NCI-H82 (cell line): ENCODE data around the gene GALNT1.

Experiments used
- DNase-seq: peaks from one replicate; lab custom pipeline; 2025; lab: John Stamatoyannopoulos, UW

The GALNT1 gene

DNA sequence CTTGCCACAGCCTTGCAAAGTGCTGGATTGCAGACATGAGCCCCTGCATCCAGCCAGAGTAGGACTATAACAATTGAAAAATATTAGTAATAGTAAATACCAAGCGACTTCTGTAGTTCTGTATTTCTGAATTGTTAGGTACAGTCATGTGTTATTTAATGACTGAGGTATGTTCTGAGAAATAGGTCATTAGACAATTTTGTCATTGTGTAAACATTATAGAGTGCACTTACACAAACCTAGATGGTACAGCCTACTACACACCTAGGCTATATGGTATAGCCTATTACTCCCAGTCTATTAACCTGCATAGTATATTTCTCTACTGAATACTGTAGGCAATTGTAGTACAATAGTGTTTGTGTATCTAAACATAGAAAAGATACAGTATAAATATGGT lies 92.1 kb downstream of the GALNT1 start:
- DNase-seq: no peak

DNA sequence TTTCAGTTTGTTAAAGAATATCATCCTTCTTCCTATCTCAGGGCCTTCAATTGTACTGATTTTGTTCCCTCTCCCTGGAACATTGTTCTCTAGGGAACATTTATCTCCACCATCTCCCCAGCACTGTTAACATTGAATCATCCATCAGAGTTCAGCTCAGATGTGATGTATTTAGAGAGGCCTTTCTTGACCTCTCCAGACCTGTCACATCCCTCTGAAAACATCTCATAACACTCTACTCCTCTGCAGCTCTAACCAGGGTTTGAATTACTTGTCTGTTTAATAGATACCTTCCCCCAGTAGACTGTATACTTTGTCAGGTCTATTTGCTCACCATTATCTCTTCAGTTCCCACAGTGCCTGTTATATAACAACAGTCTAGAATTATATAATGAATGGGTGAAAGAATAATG lies 98.6 kb downstream of the GALNT1 start:
- DNase-seq: no peak

DNA sequence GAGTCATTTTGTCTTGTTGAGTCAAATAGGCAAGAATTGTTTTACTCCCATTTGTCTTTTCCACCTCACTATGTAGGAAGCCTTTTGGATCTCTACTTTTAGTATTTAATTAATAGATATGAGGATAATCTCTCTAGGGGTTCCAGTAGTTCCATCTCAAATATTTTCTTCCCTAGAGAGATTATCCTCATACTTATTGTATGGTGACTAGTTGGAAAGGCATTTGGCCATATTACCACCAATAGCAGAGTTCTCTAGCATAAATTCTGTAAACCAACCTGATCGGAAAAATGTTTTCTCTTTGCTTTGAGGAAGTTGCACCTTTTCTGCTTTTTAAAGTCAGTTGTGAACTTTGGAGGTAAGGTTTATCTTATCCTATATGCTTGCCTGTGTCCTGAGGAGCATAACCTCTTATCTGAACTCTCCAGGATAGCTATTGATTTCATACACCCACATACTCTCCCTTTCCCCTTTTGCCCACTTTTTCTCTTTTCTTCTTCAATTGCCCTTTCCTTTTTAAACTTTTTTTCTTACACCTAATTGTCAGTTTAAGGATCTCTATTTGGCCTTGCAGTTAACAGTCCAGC lies 100.8 kb downstream of the GALNT1 start:
- no peak for DNase-seq

- no peak for DNase-seq
These were observed 101.5 kb downstream of the GALNT1 start for GRCh38 chr18:35683021-35683420.

- DNase-seq: no peak
These were observed 107.2 kb downstream of the GALNT1 start for GRCh38 chr18:35688757-35689156.

GRCh38 chr18:35689728-35690127 lies 108.2 kb downstream of the GALNT1 start:
- DNase-seq: no peak

GRCh38 chr18:35691625-35692024 lies 110.1 kb downstream of the GALNT1 start:
- no peak for DNase-seq

- no peak for DNase-seq
These were observed 111.3 kb downstream of the GALNT1 start for GRCh38 chr18:35692866-35693265.

DNA sequence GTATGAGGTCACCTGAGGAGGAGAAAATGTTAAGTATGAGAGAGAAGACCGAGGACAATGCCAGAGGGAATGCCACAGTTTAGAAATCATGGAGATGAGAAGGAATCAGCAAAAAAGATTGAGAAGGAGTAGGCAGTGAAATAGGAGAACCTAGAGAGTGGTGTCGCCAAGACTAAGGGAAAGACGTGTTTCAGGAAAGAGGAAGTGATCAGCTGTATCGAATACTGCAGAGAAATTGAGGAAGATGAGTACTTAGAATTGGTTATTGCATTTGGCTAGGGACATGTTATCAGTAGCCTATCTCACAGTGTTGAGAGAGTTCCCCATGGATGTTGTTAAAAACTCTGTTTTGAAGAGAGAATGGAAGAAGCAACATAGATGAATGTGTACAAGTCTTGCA lies 112.3 kb downstream of the GALNT1 start:
- DNase-seq: no peak

DNA sequence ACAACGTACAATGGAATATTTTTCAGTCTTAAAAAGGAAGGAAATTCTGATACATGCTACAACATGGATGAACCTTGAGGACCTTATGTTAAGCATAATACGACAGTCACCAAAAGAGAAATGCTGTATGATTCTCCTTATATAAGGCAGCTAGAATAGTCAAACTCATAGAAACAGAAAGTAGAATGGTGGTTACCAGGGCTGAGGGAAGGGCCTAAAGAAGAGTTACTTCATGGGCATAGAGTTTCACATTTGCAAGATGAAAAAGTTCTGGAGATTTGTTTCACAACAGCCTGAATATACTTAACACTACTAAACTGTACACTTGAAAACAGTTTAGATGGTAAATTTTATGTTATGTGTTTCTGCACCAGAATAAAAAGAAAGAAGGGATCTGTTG lies 113.3 kb downstream of the GALNT1 start:
- DNase-seq: no peak

DNA sequence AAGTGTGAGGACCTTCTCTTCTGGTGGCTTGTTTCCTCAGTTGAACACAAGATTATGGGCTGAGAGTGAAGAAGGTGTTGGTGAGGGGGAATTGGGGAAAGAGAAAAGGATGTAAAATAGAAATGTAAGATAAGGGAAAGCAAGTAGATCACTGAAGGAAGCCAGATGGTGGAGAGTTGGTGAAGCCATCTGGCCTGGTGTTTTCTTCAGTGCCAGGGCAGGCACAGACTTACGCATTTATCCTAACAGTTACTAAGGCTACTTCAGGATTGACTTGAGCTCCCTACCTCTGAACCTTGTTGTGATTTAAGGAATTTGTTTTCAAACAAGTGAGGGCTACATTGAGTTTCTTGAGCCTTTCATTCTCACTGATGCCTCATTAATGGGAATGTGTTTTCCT lies 113.8 kb downstream of the GALNT1 start:
- peak; percentile 38 for DNase-seq

- DNase-seq: peak; percentile 56
These were observed 114.3 kb downstream of the GALNT1 start for GRCh38 chr18:35695803-35696202.

GRCh38 chr18:35696307-35696706 lies 114.8 kb downstream of the GALNT1 start:
- no peak for DNase-seq

GRCh38 chr18:35697869-35698268 lies 116.3 kb downstream of the GALNT1 start:
- DNase-seq: no peak

GRCh38 chr18:35703043-35703688 lies 121.6 kb downstream of the GALNT1 start:
- no peak for DNase-seq

DNA sequence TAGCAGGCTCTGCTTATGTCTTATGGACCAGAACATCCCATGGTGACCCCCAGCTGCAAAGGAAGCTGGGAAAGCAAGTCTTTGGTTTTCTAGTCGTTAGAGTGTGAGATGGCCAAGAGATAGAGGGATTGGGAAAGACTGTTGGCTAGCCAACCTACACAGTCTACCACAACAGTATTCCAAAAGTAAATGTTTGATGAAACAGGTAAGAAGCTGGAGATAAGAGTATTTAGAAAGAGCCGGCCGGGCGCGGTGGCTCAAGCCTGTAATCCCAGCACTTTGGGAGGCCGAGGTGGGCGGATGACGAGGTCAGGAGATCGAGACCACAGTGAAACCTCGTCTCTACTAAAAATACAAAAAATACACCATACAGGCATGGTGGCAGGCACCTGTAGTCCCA lies 124.4 kb downstream of the GALNT1 start:
- DNase-seq: no peak

- no peak for DNase-seq
These were observed 125.7 kb downstream of the GALNT1 start for GRCh38 chr18:35707247-35707646.

- DNase-seq: no peak
These were observed 126.1 kb downstream of the GALNT1 start for GRCh38 chr18:35707674-35708073.

GRCh38 chr18:35710581-35710980 lies 129.0 kb downstream of the GALNT1 start:
- DNase-seq: no peak

- no peak for DNase-seq
These were observed 129.7 kb downstream of the GALNT1 start for GRCh38 chr18:35711227-35711626.

GRCh38 chr18:35713545-35713944 lies 132.0 kb downstream of the GALNT1 start:
- DNase-seq: no peak

DNA sequence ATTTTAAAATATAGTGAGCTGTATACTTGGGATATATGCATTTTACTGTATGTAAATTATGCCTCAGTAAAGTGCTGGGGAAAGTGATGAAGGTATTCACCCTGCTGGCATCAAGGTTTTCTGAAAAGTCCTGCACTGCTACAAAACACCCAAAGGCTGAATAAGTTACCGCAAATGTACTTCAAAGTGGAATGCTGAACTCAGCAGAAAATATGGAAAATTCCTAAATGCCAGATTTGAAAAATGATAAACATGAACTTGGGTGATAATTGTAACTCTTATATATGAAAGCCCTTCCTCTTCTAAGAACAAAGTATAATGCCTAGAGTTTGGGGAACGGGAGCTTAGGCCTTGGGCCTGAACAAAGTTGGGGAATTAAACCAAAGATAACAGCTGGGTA lies 133.0 kb downstream of the GALNT1 start:
- no peak for DNase-seq

GRCh38 chr18:35715139-35715538 lies 133.6 kb downstream of the GALNT1 start:
- no peak for DNase-seq

DNA sequence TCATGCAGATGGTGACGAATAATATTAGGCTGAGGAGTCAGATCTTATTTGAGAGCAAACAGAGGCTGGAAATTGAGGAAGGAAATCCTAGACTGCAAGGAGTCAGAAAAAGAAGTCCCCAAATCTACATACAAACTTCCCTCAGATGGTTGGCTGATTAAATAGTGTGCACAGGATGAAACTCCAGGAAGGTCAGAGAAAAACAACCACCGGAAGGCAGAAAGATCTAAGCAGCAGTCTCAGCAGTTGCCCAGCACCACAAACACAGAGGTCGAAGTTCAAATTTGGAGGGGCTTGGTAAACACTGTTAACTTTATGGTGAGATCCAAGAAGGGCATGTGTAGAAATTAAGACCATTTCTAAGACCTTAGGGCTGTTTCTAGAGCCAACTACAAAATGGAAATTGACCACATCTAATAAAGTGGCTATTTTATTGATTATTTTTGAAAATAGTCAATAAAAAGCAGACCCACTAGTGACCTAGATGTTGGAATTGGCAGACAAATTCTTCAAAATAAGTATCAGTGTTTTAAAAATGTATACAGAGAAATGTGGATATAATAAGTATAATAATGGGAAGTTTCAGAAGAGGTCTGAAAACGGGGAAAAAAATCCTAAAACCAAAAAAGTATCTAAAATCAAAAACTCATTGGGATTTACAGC lies 134.8 kb downstream of the GALNT1 start:
- DNase-seq: no peak
